Measurements from ENCODE around the gene SPAG16. TPM values are rescaled to one million over a fixed set of nuclear protein-coding genes. Genes with fewer than 3 reads are reported as not detected.

SPAG16 gene
- total RNA-seq, 1 experiment from 2014 or later: 13.0 TPM

DNA sequence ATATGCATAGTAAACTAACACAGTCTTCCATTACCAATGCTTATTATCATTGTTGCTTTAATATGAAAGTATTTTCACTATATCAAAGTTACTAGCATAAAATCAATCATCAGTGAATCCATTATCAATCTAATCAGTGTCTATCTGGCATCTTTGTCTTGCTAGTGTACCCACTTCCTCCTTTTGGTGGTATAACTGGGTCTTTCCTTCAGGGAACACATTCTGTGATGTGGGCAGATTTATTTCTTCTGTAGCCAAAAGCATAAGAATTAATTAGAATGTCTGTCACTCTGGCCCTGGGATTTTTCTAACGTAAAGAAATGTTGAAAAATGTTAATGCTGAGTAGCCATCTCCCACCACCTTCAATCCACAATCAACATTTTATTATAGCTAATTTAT lies 970.8 kb downstream of the SPAG16 start:
- Histone ChIP-seq H3K27ac (ENCODE audit: low read length) (no peak overlapping the region), H3K9me3 (ENCODE audit: control insufficient read depth, insufficient read depth, low read depth, low read length) (0 out of 2 replicates have a peak, but pooled peaks cover 3% of the 10 kb centered on the region), H3K4me3 (ENCODE audit: low read depth in 2 of 2, low read length in 2 of 2) (no peak overlapping the region), H3K27me3 (ENCODE audit: control insufficient read depth, insufficient read depth, low read length) (no peaks in the 10 kb centered on the region), H3K36me3 (ENCODE audit: control insufficient read depth, insufficient read depth, low read length) (no peaks in the 10 kb centered on the region; the same call in 1 of the 2 replicates), H3K4me1 (ENCODE audit: control insufficient read depth, insufficient read depth, low read length) (no peaks in the 10 kb centered on the region)
- ATAC-seq (no peak), DNase-seq (ENCODE audit: low read depth, low spot score) (no peak)
- POLR2A ChIA-PET: no interaction called here
- in situ Hi-C loops (cut with HindIII; ENCODE audit: low pct_unique_long_range_greater_than_20kb, low sequenced_read_pairs): no loop called here
- intact Hi-C loops (cut with micrococcal nuclease; ENCODE audit: unreplicated experiment): no loop called here
- CTCF ChIA-PET: no interaction called here
- TF ChIP-seq SIN3A (IDR thresholded peaks at IDR 0.05; ENCODE audit: borderline replicate concordance, insufficient read depth, low read depth, low read length) (no peak), POLR2AphosphoS5 (IDR thresholded peaks at IDR 0.05; ENCODE audit: low read depth, low read length) (no peak), CTCF (IDR thresholded peaks at IDR 0.05) (no peak), REST (IDR thresholded peaks at IDR 0.05; ENCODE audit: insufficient read depth in 1 of 2, low read depth in 2 of 2, low read length in 1 of 2) (no peak), TCF7L2 (IDR thresholded peaks at IDR 0.05; ENCODE audit: low read depth, low read length) (no peak)
- no TSS peak for BruUV-seq (replicated peaks)

GRCh38 chr2:214261683-214262082 lies 977.4 kb downstream of the SPAG16 start:
- in situ Hi-C loops (cut with HindIII; ENCODE audit: low pct_unique_long_range_greater_than_20kb, low sequenced_read_pairs): no loop called here
- no peak overlapping the region for H3K27ac ChIP-seq (ENCODE audit: low read length)
- ChIA-PET POLR2A (no interaction called here), CTCF (no interaction called here)
- intact Hi-C loops (cut with micrococcal nuclease; ENCODE audit: unreplicated experiment): no loop called here
- TF ChIP-seq SIN3A (IDR thresholded peaks at IDR 0.05; ENCODE audit: borderline replicate concordance, insufficient read depth, low read depth, low read length) (no peak), CTCF (IDR thresholded peaks at IDR 0.05) (no peak), POLR2AphosphoS5 (IDR thresholded peaks at IDR 0.05; ENCODE audit: low read depth, low read length) (no peak), REST (IDR thresholded peaks at IDR 0.05; ENCODE audit: insufficient read depth in 1 of 2, low read depth in 2 of 2, low read length in 1 of 2) (no peak), TCF7L2 (IDR thresholded peaks at IDR 0.05; ENCODE audit: low read depth, low read length) (no peak)
- no peaks in the 10 kb centered on the region for H3K36me3 ChIP-seq (ENCODE audit: control insufficient read depth, insufficient read depth, low read length)
- H3K4me1 ChIP-seq (ENCODE audit: control insufficient read depth, insufficient read depth, low read length): no peaks in the 10 kb centered on the region
- H3K9me3 ChIP-seq (ENCODE audit: control insufficient read depth, insufficient read depth, low read depth, low read length): 0 out of 2 replicates have a peak, but pooled peaks cover 3% of the 10 kb centered on the region
- no peak for ATAC-seq
- no TSS peak for BruUV-seq (replicated peaks)
- H3K27me3 ChIP-seq (ENCODE audit: control insufficient read depth, insufficient read depth, low read length): no peaks in the 10 kb centered on the region
- DNase-seq (ENCODE audit: low read depth, low spot score): no peak
- H3K4me3 ChIP-seq (ENCODE audit: low read depth in 2 of 2, low read length in 2 of 2): no peak overlapping the region

Data from Panc1 (cell line).